ENCODE results near the gene PDGFD. TPM values are rescaled to one million over a fixed set of nuclear protein-coding genes. Genes with fewer than 3 reads are reported as not detected.

Gene PDGFD
- total and polyA plus RNA-seq, 2 donors (not counting 1 experiment from before 2014, with no cell fraction given) = 0.07 to 0.71 TPM

- no peaks in the 10 kb centered on the region for H3K27me3 ChIP-seq (replicated peaks in 1 of 4; ENCODE audit: control extremely low read depth in 1 of 4, control insufficient read depth in 3 of 4, insufficient read depth in 4 of 4, low read length in 3 of 4)
- intact Hi-C loops (cut with micrococcal nuclease) = no loop called here
- peak overlapping the region; percentile 11 for H3K4me3 Mint-ChIP-seq
- ChIA-PET POLR2A (no interaction called here), CTCF (no interaction called here)
- peaks cover 0 to 1% (median 0%) of the 10 kb centered on the region in 3 donors for H3K9me3 ChIP-seq (ENCODE audit: control extremely low read depth in 1 of 3, control insufficient read depth in 2 of 3, insufficient read depth in 1 of 3, low read length in 2 of 3)
- H3K9me3 Mint-ChIP-seq (ENCODE audit: insufficient read depth) = no peaks in the 10 kb centered on the region
- no peak overlapping the region for H3K9ac ChIP-seq (ENCODE audit: low read length)
- no peaks in the 10 kb centered on the region for H3K27me3 Mint-ChIP-seq
- peaks cover 17% of the 10 kb centered on the region for H3K4me1 Mint-ChIP-seq
- no peak overlapping the region for H3K27ac ChIP-seq (ENCODE audit: low read length in 2 of 2)
- peaks cover 9 to 14% of the 10 kb centered on the region in 2 donors for H3K4me1 ChIP-seq (ENCODE audit: control insufficient read depth in 2 of 2, insufficient read depth in 2 of 2, low read length in 2 of 2)
- no peaks in the 10 kb centered on the region for H3K79me2 ChIP-seq (ENCODE audit: control insufficient read depth, insufficient read depth, low read length)
- peak; percentile 35 for DNase-seq
- no peak overlapping the region for H3K4me2 ChIP-seq (replicated peaks; ENCODE audit: low read depth, low read length, poor library complexity, severe bottlenecking)
- no peaks in the 10 kb centered on the region for H3K36me3 ChIP-seq (replicated peaks in 1 of 2; ENCODE audit: control extremely low read depth in 1 of 2, control insufficient read depth in 1 of 2, extremely low read depth in 1 of 2, insufficient read depth in 2 of 2, low read length in 1 of 2)
- peak; percentile 41 for ATAC-seq (ENCODE audit: low read depth)
- H2AFZ ChIP-seq (ENCODE audit: insufficient read depth, low read depth, low read length, poor library complexity, severe bottlenecking) = no peak overlapping the region
- TF ChIP-seq CTCF (IDR thresholded peaks at IDR 0.05) (no peak), EZH2 (IDR thresholded peaks at IDR 0.05; ENCODE audit: borderline replicate concordance, insufficient read depth, low read depth, low read length, poor library complexity, severe bottlenecking) (no peak)
- H3K27ac Mint-ChIP-seq = no peak overlapping the region
- no peak overlapping the region for H3K4me3 ChIP-seq (ENCODE audit: control extremely low read depth in 1 of 5, extremely low read depth in 1 of 5, insufficient read depth in 1 of 5, low read depth in 2 of 5, low read length in 4 of 5)
- 80% methylated on average over 1 of the region's 3 CpGs for WGBS (ENCODE audit: insufficient coverage)
- H4K20me1 ChIP-seq (ENCODE audit: control insufficient read depth, insufficient read depth, low read length, poor library complexity, severe bottlenecking) = no peaks in the 10 kb centered on the region
These were observed 204.5 kb downstream of the PDGFD start for GRCh38 chr11:103959279-103959942.

- Mint-ChIP-seq H3K27me3 (no peaks in the 10 kb centered on the region), H3K4me3 (no peak overlapping the region), H3K9me3 (ENCODE audit: insufficient read depth) (no peaks in the 10 kb centered on the region), H3K4me1 (peaks cover 17% of the 10 kb centered on the region), H3K27ac (no peak overlapping the region)
- Histone ChIP-seq H3K27me3 (replicated peaks in 1 of 4; ENCODE audit: control extremely low read depth in 1 of 4, control insufficient read depth in 3 of 4, insufficient read depth in 4 of 4, low read length in 3 of 4) (no peaks in the 10 kb centered on the region), H3K27ac (ENCODE audit: low read length in 2 of 2) (no peak overlapping the region), H3K9ac (ENCODE audit: low read length) (no peak overlapping the region), H3K36me3 (replicated peaks in 1 of 2; ENCODE audit: control extremely low read depth in 1 of 2, control insufficient read depth in 1 of 2, extremely low read depth in 1 of 2, insufficient read depth in 2 of 2, low read length in 1 of 2) (no peaks in the 10 kb centered on the region), H3K9me3 (ENCODE audit: control extremely low read depth in 1 of 3, control insufficient read depth in 2 of 3, insufficient read depth in 1 of 3, low read length in 2 of 3) (peaks cover 0 to 1% (median 0%) of the 10 kb centered on the region in 3 donors), H3K79me2 (ENCODE audit: control insufficient read depth, insufficient read depth, low read length) (no peaks in the 10 kb centered on the region), H2AFZ (ENCODE audit: insufficient read depth, low read depth, low read length, poor library complexity, severe bottlenecking) (no peak overlapping the region), H3K4me1 (ENCODE audit: control insufficient read depth in 2 of 2, insufficient read depth in 2 of 2, low read length in 2 of 2) (peaks cover 9 to 14% of the 10 kb centered on the region in 2 donors), H4K20me1 (ENCODE audit: control insufficient read depth, insufficient read depth, low read length, poor library complexity, severe bottlenecking) (no peaks in the 10 kb centered on the region), H3K4me2 (replicated peaks; ENCODE audit: low read depth, low read length, poor library complexity, severe bottlenecking) (no peak overlapping the region), H3K4me3 (ENCODE audit: control extremely low read depth in 1 of 5, extremely low read depth in 1 of 5, insufficient read depth in 1 of 5, low read depth in 2 of 5, low read length in 4 of 5) (no peak overlapping the region)
- POLR2A ChIA-PET = no interaction called here
- intact Hi-C loops (cut with micrococcal nuclease) = no loop called here
- DNase-seq (no peak), ATAC-seq (ENCODE audit: low read depth) (no peak)
- CTCF ChIA-PET = no interaction called here
- no CpG with 5 or more reads among the region's 5 CpGs for WGBS (ENCODE audit: insufficient coverage)
- no peak for TF ChIP-seq CTCF (IDR thresholded peaks at IDR 0.05)
- TF ChIP-seq EZH2 (IDR thresholded peaks at IDR 0.05; ENCODE audit: borderline replicate concordance, insufficient read depth, low read depth, low read length, poor library complexity, severe bottlenecking) = no peak
These were observed 205.3 kb downstream of the PDGFD start for GRCh38 chr11:103958475-103959215.

All from B cell (primary cell).